Measurements from ENCODE around the gene GPR137B.
A peak's percentile ranks its signal among the peaks of the same experiment; 100 is the strongest.
"Not testable (repeated sequence)": the region's sequence is repeated elsewhere in the genome, so short reads cannot be mapped to it uniquely, and the experiment has no call there.

The GPR137B gene, protein sequence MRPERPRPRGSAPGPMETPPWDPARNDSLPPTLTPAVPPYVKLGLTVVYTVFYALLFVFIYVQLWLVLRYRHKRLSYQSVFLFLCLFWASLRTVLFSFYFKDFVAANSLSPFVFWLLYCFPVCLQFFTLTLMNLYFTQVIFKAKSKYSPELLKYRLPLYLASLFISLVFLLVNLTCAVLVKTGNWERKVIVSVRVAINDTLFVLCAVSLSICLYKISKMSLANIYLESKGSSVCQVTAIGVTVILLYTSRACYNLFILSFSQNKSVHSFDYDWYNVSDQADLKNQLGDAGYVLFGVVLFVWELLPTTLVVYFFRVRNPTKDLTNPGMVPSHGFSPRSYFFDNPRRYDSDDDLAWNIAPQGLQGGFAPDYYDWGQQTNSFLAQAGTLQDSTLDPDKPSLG

DNA sequence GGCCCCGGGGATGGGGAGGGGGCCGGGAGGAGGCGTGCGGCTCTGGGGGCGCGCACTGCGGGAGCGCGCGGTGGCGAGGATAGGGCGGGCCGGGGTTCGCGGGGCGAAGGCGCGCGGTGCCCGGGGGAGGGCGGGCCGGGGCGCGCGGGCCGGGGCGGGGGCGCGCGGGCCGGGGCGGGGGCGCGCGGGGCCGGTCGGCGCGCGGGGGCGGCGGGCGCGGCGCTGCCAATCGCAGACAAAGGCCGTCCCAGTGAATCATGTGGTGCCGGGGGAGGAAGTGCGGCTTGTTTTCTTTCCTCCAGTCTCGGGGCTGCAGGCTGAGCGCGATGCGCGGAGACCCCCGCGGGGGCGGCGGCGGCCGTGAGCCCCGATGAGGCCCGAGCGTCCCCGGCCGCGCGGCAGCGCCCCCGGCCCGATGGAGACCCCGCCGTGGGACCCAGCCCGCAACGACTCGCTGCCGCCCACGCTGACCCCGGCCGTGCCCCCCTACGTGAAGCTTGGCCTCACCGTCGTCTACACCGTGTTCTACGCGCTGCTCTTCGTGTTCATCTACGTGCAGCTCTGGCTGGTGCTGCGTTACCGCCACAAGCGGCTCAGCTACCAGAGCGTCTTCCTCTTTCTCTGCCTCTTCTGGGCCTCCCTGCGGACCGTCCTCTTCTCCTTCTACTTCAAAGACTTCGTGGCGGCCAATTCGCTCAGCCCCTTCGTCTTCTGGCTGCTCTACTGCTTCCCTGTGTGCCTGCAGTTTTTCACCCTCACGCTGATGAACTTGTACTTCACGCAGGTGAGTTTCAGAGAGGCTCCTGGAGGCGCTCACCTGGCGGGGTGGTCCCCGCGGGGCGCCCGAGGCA is at the start of gene GPR137B:
TSS of gene GPR137B (plus strand) at position 287 of the 851 bp plus-strand sequence. CDS start at position 371, 84 bp downstream.
- no peak for DNase-seq (ENCODE audit: low read depth)
- TF ChIP-seq, protein P1, sequence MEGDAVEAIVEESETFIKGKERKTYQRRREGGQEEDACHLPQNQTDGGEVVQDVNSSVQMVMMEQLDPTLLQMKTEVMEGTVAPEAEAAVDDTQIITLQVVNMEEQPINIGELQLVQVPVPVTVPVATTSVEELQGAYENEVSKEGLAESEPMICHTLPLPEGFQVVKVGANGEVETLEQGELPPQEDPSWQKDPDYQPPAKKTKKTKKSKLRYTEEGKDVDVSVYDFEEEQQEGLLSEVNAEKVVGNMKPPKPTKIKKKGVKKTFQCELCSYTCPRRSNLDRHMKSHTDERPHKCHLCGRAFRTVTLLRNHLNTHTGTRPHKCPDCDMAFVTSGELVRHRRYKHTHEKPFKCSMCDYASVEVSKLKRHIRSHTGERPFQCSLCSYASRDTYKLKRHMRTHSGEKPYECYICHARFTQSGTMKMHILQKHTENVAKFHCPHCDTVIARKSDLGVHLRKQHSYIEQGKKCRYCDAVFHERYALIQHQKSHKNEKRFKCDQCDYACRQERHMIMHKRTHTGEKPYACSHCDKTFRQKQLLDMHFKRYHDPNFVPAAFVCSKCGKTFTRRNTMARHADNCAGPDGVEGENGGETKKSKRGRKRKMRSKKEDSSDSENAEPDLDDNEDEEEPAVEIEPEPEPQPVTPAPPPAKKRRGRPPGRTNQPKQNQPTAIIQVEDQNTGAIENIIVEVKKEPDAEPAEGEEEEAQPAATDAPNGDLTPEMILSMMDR (conservative IDR thresholded peaks at IDR 0.05; ENCODE audit: low read depth, low read length): no peak

DNA sequence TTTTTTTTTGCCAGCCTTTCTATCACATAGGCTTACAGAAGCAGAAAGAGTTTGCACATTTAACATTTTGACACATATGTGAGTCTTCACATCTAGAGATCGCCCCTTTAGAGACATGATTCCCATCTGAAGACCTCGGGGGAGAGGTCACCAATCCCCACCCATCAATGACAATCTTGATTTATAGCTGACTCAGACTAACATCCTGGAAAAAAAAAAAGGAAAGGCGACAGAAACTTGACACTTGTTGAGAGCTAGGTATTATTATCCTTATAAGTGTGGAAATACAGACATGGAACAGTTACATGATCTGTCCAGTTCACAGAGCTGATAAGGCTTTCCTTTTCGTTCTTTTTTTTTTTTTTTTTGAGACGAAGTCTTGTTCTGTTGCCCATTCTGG is 49.4 kb upstream of the GPR137B start:
- no peak overlapping the region for H3K4me3 ChIP-seq (ENCODE audit: low read length)
- DNase-seq (ENCODE audit: low read depth): no peak
- TF ChIP-seq, protein P1 (conservative IDR thresholded peaks at IDR 0.05; ENCODE audit: low read depth, low read length): no peak

More for the DNA sequence above, at the start of gene GPR137B:
- peak within 1 kb of the TSS; percentile 82 for H3K4me3 ChIP-seq (ENCODE audit: low read length)

DNA sequence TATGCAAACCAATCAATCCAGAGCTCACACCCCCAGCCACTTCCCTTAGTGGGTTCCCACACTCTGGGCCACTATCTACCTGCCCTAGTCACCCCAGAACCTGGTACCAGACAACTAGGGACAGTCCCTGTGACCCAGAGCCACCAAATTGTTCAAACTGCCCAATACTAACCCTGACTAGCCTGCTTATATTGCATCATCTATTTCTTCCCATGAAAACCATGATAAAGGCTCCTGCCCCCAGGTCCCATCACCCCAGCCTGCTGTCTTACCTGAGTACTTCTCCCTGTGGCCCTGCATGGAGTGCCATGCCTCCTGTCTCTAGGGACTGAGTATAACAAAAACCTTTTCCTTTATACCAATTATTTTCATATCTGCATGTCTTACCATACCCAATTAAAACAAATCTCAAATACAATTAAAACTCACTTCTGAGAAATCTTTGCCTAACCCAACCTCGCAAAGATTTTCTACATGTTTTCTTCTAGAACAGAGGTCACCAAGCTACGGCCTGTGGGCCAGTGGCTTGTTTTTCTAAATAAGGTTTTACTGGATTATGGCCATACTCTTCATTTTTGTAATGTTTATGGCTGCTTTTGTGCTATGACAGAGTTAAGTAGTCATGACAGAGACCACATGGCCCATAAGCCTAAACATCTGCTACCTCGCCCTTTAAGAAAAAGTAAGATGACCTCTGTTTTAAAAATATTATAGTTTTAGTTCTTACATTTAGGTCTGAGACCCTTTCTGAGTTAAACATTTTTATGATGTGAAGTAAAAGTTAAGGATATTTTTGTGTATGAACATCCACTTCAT is 46.4 kb upstream of the GPR137B start:
- H3K4me3 ChIP-seq (ENCODE audit: low read length): no peak overlapping the region
- no peak for DNase-seq (ENCODE audit: low read depth)
- TF ChIP-seq, protein P1 (conservative IDR thresholded peaks at IDR 0.05; ENCODE audit: low read depth, low read length): no peak

GRCh38 chr1:236096660-236097482 is 45.5 kb upstream of the GPR137B start:
- peak; percentile 81 for DNase-seq (ENCODE audit: low read depth)

GRCh38 chr1:236098267-236098666 is 44.1 kb upstream of the GPR137B start:
- DNase-seq (ENCODE audit: low read depth): no peak
- TF ChIP-seq, protein P1 (conservative IDR thresholded peaks at IDR 0.05; ENCODE audit: low read depth, low read length): no peak
- H3K4me3 ChIP-seq (ENCODE audit: low read length): no peak overlapping the region

More at GRCh38 chr1:236096660-236097482, 45.5 kb upstream of the GPR137B start:
- not testable (repeated sequence) for H3K4me3 ChIP-seq (ENCODE audit: low read length)

DNA sequence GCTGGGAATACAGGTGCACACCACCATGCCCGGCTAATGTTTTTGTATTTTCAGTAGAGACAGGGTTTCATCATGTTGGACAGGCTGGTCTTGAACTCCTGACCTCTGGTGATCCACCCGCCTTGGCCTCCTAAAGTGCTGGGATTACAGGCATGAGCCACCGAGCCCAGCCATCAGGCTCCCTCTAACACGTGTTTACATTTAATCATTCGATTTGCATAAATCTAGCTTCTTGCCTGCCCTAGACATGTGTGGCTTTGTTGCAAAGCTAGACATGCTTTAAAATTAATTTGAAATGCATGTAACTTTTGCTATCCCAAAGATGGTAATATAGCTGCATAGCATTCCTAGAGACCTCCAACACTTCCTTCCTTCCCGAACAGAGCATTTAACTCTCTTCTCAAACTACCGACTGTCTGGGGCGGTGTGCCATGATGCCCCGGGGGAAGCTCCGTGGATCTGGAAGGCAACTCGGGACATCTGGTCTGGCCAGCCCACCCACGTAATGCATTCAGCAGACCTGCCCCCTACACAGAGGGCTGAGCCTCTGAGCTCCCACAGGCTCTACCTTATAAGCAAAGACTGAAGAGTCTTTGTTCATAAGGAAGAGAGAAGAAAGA is 42.9 kb upstream of the GPR137B start:
- no peak for DNase-seq (ENCODE audit: low read depth)
- TF ChIP-seq, protein P1 (conservative IDR thresholded peaks at IDR 0.05; ENCODE audit: low read depth, low read length): no peak
- H3K4me3 ChIP-seq (ENCODE audit: low read length): no peak overlapping the region

Measured in retinal pigment epithelial cell (primary cell).